K562 (cell line): Measurements from ENCODE around the gene TRPM4. TPM values are rescaled to one million over a fixed set of nuclear protein-coding genes. Genes with fewer than 3 reads are reported as not detected.

Experiments
- BHLHE40 ChIP-seq: IDR thresholded peaks from 2 replicates; pipeline ENCODE4 v1.6.1; 2011; ENCODE audit warnings: low read length, improper control_type of control experiment
- MLLT1 ChIP-seq, 2 experiments: fragments of 450-650 bp; IDR thresholded peaks; 2 replicates each; pipeline ENCODE4 v1.6.1; 2016
- MYC ChIP-seq, 2 experiments: fragments of 250-450 bp in 1 of 2; sonication (Bioruptor Pico) in 1 of 2; IDR thresholded peaks; 2 replicates each; pipeline versions ENCODE4 v1.5.1 to v1.6.1; 2012 to 2021; ENCODE audit warnings: low read depth in 2 of 2, borderline replicate concordance in 1 of 2, improper control_type of control experiment in 1 of 2, low read length in 1 of 2, mild to moderate bottlenecking in 1 of 2, moderate library complexity in 1 of 2
- RBM17 ChIP-seq: fragments of 200-400 bp; formaldehyde crosslinking; IDR thresholded peaks from 2 replicates; pipeline ENCODE4 v1.6.1; 2017; ENCODE audit warnings: low read depth, mild to moderate bottlenecking, low read length, borderline replicate concordance
- ZC3H11A ChIP-seq: IDR thresholded peaks from 2 replicates; pipeline ENCODE4 v1.6.1; 2012; ENCODE audit warnings: low read depth, low read length, improper control_type of control experiment
- ZNF318 ChIP-seq, 2 experiments: fragments of 450-650 bp; IDR thresholded peaks; 2 replicates each; pipeline ENCODE4 v1.6.1; 2016; ENCODE audit warnings: mild to moderate bottlenecking in 2 of 2, borderline replicate concordance in 1 of 2, low read depth in 1 of 2, moderate library complexity in 1 of 2
- ZNF407 ChIP-seq: fragments of 450-650 bp; IDR thresholded peaks from 2 replicates; pipeline ENCODE4 v1.6.1; 2016; ENCODE audit warnings: low read depth
- polyA plus RNA-seq, 8 experiments: library from polyadenylated mRNA; depleted of rRNA in 4 of 8; stranded (reverse) in 5 of 8; unstranded in 3 of 8; fragments of >200 nt; fragmentation: Nextera tagmentation in 2 of 8; fragmentation: Illumina TruSeq in 1 of 8; extraction: Ambion mirVana in 2 of 8; extraction: Trizol in 1 of 8; gene quantifications; 2 replicates each; pipeline versions ENCODE4 v1.2.1 to v1.2.3, GENCODE V29; 2011 to 2014; ENCODE audit warnings: inconsistent platforms in 1 of 8, missing spikeins in 1 of 8
- total RNA-seq, 7 experiments: library from RNA; depleted of rRNA in 6 of 7; stranded (reverse); fragments of >200 nt in 6 of 7; fragmentation: Illumina TruSeq in 2 of 7; extraction: Trizol in 2 of 7; gene quantifications; 2 replicates each; pipeline versions ENCODE4 v1.2.1 to v1.2.3, GENCODE V29; 2011 to 2021; ENCODE audit warnings: low replicate concordance in 1 of 7

Gene TRPM4
- total and polyA plus RNA-seq, 9 of the 15 experiments (the other 6 are each of a cell fraction or from before 2014, with no cell fraction given): 6.5 to 45.4 (median 15.2) TPM

- TF ChIP-seq MLLT1 (IDR thresholded peaks at IDR 0.05) (no peak), ZNF407 (no peak), ZNF318 (IDR thresholded peaks at IDR 0.05; ENCODE audit: borderline replicate concordance in 1 of 2, low read depth in 1 of 2) (no peak), BHLHE40 (peak; percentile 85), RBM17 (no peak), ZC3H11A (no peak), MYC (IDR thresholded peaks at IDR 0.05; ENCODE audit: low read depth, low read length) (peak; percentile 87), MYC (CRISPR knock-in tag; IDR thresholded peaks at IDR 0.05; ENCODE audit: borderline replicate concordance, low read depth) (no peak)
Measured at GRCh38 chr19:49145573-49146407, 11.8 kb upstream of the TRPM4 start (continued).
